Stimulated activated naive CD8-positive, alpha-beta T cell treated with anti-CD3 and anti-CD28 coated beads, Interleukin-15, amount 100 ng/mL, for 72 hours (primary cell): ENCODE data around the gene GOPC.

Experiments used
- ATAC-seq: fragments of 150-1000 bp; cut with Tn5 transposase; 2 replicates; pipeline ENCODE4 v1.10.0; 2021; ENCODE audit warnings: mild to moderate bottlenecking, moderate library complexity
- DNase-seq, 2 donors: peaks; one replicate each; pipeline ENCODE4 v3.0.0; 2021 to 2022
- H3K27ac Mint-ChIP-seq, 2 donors: one replicate each; pipeline ENCODE4 v1.8.0; 2022; ENCODE audit warnings: mild to moderate bottlenecking in 2 of 2, mixed read lengths in 2 of 2, moderate library complexity in 2 of 2
- H3K27me3 Mint-ChIP-seq: one replicate; pipeline ENCODE4 v1.8.0; 2022; ENCODE audit warnings: mixed read lengths
- H3K4me1 Mint-ChIP-seq: one replicate; pipeline ENCODE4 v1.8.0; 2022; ENCODE audit warnings: mild to moderate bottlenecking, mixed read lengths
- H3K4me3 Mint-ChIP-seq, 2 donors: one replicate each; pipeline ENCODE4 v1.8.0; 2022; ENCODE audit warnings: mild to moderate bottlenecking in 2 of 2, mixed read lengths in 2 of 2, moderate library complexity in 1 of 2
- H3K9me3 Mint-ChIP-seq, 2 donors: one replicate each; pipeline ENCODE4 v1.8.0; 2022; ENCODE audit warnings: mixed read lengths in 2 of 2

The GOPC gene

GRCh38 chr6:117605169-117605826 is 3.0 kb upstream of the GOPC start:
- Mint-ChIP-seq H3K27ac (peak overlapping the region in 1 of 2 donors; percentile 16), H3K27me3 (peaks cover 8% of the 10 kb centered on the region), H3K4me3 (no peak overlapping the region), H3K4me1 (peaks cover 2% of the 10 kb centered on the region), H3K9me3 (no peaks in the 10 kb centered on the region)
- DNase-seq (peak; percentile 24 to 46), ATAC-seq (peak; percentile 30)

- H3K27me3 Mint-ChIP-seq, result no peaks in the 10 kb centered on the region
- DNase-seq, result no peak
- H3K9me3 Mint-ChIP-seq, result no peaks in the 10 kb centered on the region
- no peak overlapping the region for H3K4me3 Mint-ChIP-seq
- ATAC-seq, result no peak
- no peak overlapping the region for H3K27ac Mint-ChIP-seq
- H3K4me1 Mint-ChIP-seq, result peaks cover 13% of the 10 kb centered on the region
Measured at GRCh38 chr6:117603821-117604220, 1.5 kb upstream of the GOPC start.

- Mint-ChIP-seq H3K27ac (peak overlapping the region; percentile 99 to 100), H3K27me3 (no peaks in the 10 kb centered on the region), H3K9me3 (no peaks in the 10 kb centered on the region), H3K4me3 (peak overlapping the region; percentile 99 to 100), H3K4me1 (peaks cover 13% of the 10 kb centered on the region)
- DNase-seq (no peak), ATAC-seq (no peak)
Measured at GRCh38 chr6:117602899-117603588, 733 bp upstream of the GOPC start.

- DNase-seq (no peak), ATAC-seq (peak; percentile 13)
- peaks cover 13% of the 10 kb centered on the region for H3K4me1 Mint-ChIP-seq
- peak overlapping the region; percentile 99 to 100 for H3K27ac Mint-ChIP-seq
- H3K9me3 Mint-ChIP-seq, result no peaks in the 10 kb centered on the region
- H3K27me3 Mint-ChIP-seq, result no peaks in the 10 kb centered on the region
- H3K4me3 Mint-ChIP-seq, result peak overlapping the region; percentile 99 to 100
Measured at GRCh38 chr6:117601811-117602150, 530 bp downstream of the GOPC start.

- peaks cover 19% of the 10 kb centered on the region for H3K4me1 Mint-ChIP-seq
- H3K27me3 Mint-ChIP-seq, result no peaks in the 10 kb centered on the region
- ATAC-seq (no peak), DNase-seq (no peak)
- H3K27ac Mint-ChIP-seq, result peak overlapping the region in 1 of 2 donors; percentile 76
- H3K4me3 Mint-ChIP-seq, result peak overlapping the region; percentile 50 to 100
- peaks cover 0 to 8% of the 10 kb centered on the region in 2 donors for H3K9me3 Mint-ChIP-seq
Measured at GRCh38 chr6:117600008-117600743, 2.1 kb downstream of the GOPC start.

- ATAC-seq (no peak), DNase-seq (no peak)
- no peak overlapping the region for H3K4me3 Mint-ChIP-seq
- peaks cover 19% of the 10 kb centered on the region for H3K4me1 Mint-ChIP-seq
- H3K9me3 Mint-ChIP-seq, result peaks cover 0 to 8% of the 10 kb centered on the region in 2 donors
- no peak overlapping the region for H3K27ac Mint-ChIP-seq
- H3K27me3 Mint-ChIP-seq, result no peaks in the 10 kb centered on the region
Measured at GRCh38 chr6:117597755-117598154, 4.6 kb downstream of the GOPC start.

GRCh38 chr6:117595099-117595923 is 7.0 kb downstream of the GOPC start:
- ATAC-seq (no peak), DNase-seq (no peak)
- Mint-ChIP-seq H3K4me1 (peaks cover 24% of the 10 kb centered on the region), H3K27ac (no peak overlapping the region), H3K4me3 (no peak overlapping the region), H3K27me3 (no peaks in the 10 kb centered on the region), H3K9me3 (peaks cover 0 to 8% of the 10 kb centered on the region in 2 donors)

- Mint-ChIP-seq H3K27ac (no peak overlapping the region), H3K4me3 (no peak overlapping the region), H3K27me3 (no peaks in the 10 kb centered on the region), H3K9me3 (peaks cover 0 to 8% of the 10 kb centered on the region in 2 donors), H3K4me1 (peaks cover 13% of the 10 kb centered on the region)
- ATAC-seq, result no peak
- no peak for DNase-seq
Measured at GRCh38 chr6:117592983-117593759, 9.1 kb downstream of the GOPC start.

GRCh38 chr6:117591405-117591804 is 10.9 kb downstream of the GOPC start:
- H3K27ac Mint-ChIP-seq, result no peak overlapping the region
- ATAC-seq, result no peak
- H3K4me1 Mint-ChIP-seq, result peaks cover 19% of the 10 kb centered on the region

GRCh38 chr6:117590447-117590846 is 11.9 kb downstream of the GOPC start:
- DNase-seq, result no peak
- H3K27ac Mint-ChIP-seq, result peak overlapping the region in 1 of 2 donors; percentile 85
- H3K4me3 Mint-ChIP-seq, result no peak overlapping the region
- H3K27me3 Mint-ChIP-seq, result no peaks in the 10 kb centered on the region
- ATAC-seq, result no peak
- H3K4me1 Mint-ChIP-seq, result peaks cover 17% of the 10 kb centered on the region
- H3K9me3 Mint-ChIP-seq, result no peaks in the 10 kb centered on the region

More at GRCh38 chr6:117591405-117591804, 10.9 kb downstream of the GOPC start:
- no peak overlapping the region for H3K4me3 Mint-ChIP-seq
- peaks cover 0 to 7% of the 10 kb centered on the region in 2 donors for H3K9me3 Mint-ChIP-seq
- no peaks in the 10 kb centered on the region for H3K27me3 Mint-ChIP-seq
- no peak for DNase-seq

GRCh38 chr6:117585647-117586046 is 16.7 kb downstream of the GOPC start:
- DNase-seq, result no peak
- Mint-ChIP-seq H3K27ac (no peak overlapping the region), H3K4me1 (peaks cover 31% of the 10 kb centered on the region), H3K9me3 (no peaks in the 10 kb centered on the region), H3K27me3 (no peaks in the 10 kb centered on the region), H3K4me3 (no peak overlapping the region)
- no peak for ATAC-seq

GRCh38 chr6:117574198-117574597 is 28.1 kb downstream of the GOPC start:
- Mint-ChIP-seq H3K9me3 (no peaks in the 10 kb centered on the region), H3K27ac (no peak overlapping the region), H3K4me3 (no peak overlapping the region), H3K4me1 (peaks cover under 1% of the 10 kb centered on the region), H3K27me3 (no peaks in the 10 kb centered on the region)
- ATAC-seq, result no peak
- no peak for DNase-seq

GRCh38 chr6:117573006-117573680 is 29.2 kb downstream of the GOPC start:
- peak overlapping the region in 1 of 2 donors; percentile 49 for H3K27ac Mint-ChIP-seq
- no peaks in the 10 kb centered on the region for H3K4me1 Mint-ChIP-seq
- no peaks in the 10 kb centered on the region for H3K9me3 Mint-ChIP-seq
- DNase-seq (no peak), ATAC-seq (no peak)
- H3K27me3 Mint-ChIP-seq, result no peaks in the 10 kb centered on the region
- no peak overlapping the region for H3K4me3 Mint-ChIP-seq

GRCh38 chr6:117568831-117569410 is 33.4 kb downstream of the GOPC start:
- peak; percentile 93 for ATAC-seq
- Mint-ChIP-seq H3K9me3 (no peaks in the 10 kb centered on the region), H3K27me3 (no peaks in the 10 kb centered on the region), H3K4me3 (no peak overlapping the region), H3K27ac (peak overlapping the region in 1 of 2 donors; percentile 40), H3K4me1 (no peaks in the 10 kb centered on the region)
- DNase-seq, result no peak
